NCI-H1105 treated with DMSO at 0.1 percent for 48 hours (cell line): Measurements from ENCODE around the gene CPPED1.
"Not testable (repeated sequence)": the region's sequence is repeated elsewhere in the genome, so short reads cannot be mapped to it uniquely, and the experiment has no call there.

Experiments used
- DNase-seq: peaks from one replicate; lab custom pipeline; 2025; lab: John Stamatoyannopoulos, UW

Gene CPPED1

GRCh38 chr16:12766853-12767252 is 36.8 kb downstream of the CPPED1 start:
- no peak for DNase-seq

DNA sequence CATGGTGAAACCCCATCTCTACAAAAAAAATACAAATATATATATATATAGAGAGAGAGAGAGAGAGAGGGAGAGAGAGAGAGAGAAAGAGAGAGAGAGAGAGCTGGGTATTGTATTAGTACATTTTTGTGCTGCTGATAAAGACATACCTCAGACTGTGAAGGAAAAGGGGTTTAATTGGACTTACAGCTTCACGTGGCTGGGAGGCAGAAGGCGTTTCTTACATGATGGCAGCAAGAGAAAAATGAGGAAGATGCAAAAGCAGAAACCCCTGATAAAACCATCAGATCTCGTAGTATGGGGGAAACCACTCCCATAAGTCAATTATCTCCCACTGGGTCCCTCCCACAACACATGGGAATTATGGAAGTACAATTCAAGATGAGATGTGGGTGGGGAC is 37.5 kb downstream of the CPPED1 start:
- not testable (repeated sequence) for DNase-seq

DNA sequence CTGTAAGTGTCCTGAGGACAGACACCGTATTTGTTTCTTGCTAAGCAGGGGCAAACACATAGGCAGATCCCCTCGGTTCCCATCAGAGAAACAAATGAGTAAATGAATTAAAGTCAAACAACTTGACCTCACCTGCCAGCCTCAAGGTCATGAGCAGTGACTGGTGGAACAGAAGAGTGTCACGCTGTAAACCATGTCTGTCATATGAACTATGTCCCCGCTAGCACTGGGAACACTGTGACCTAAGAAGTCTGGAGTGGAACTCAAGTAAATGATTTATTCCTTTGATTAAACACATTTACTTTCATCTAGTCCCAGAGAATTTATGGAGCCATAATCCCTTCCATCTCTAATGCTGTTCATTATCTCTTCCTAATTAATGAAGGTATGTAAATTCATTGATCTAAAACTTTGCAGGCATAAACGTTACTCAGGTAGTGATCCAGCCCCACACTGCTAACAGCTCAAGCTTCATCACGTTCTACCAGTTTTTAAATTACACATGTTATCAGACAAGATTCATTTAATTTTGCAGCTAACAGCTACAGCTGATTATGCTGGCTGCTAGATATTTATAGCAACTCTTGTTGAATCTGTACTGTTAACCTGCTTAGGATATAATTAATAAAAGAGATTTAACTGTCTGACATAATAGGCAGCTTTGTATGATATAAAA is 38.7 kb downstream of the CPPED1 start:
- no peak for DNase-seq

DNA sequence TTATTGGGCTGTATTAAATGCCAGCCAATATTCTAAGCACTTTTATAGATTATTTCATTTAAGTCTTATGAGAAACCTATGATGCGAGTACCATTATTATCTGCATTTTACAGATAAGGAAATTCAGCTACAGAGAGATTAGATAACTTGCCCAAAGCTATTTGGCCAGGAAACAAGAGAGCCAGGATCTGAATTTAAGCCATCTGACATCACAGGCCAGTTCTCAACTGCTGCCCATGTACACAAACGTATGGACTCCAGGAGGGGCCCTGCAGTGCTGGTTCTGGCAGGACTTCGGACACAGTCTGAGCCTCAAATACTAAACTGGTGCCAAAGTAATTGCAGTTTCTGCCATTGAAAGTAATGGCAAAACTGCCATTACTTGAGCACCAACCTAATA is 40.2 kb downstream of the CPPED1 start:
- DNase-seq = no peak

- no peak for DNase-seq
Measured at GRCh38 chr16:12760819-12761611, 42.7 kb downstream of the CPPED1 start.

DNA sequence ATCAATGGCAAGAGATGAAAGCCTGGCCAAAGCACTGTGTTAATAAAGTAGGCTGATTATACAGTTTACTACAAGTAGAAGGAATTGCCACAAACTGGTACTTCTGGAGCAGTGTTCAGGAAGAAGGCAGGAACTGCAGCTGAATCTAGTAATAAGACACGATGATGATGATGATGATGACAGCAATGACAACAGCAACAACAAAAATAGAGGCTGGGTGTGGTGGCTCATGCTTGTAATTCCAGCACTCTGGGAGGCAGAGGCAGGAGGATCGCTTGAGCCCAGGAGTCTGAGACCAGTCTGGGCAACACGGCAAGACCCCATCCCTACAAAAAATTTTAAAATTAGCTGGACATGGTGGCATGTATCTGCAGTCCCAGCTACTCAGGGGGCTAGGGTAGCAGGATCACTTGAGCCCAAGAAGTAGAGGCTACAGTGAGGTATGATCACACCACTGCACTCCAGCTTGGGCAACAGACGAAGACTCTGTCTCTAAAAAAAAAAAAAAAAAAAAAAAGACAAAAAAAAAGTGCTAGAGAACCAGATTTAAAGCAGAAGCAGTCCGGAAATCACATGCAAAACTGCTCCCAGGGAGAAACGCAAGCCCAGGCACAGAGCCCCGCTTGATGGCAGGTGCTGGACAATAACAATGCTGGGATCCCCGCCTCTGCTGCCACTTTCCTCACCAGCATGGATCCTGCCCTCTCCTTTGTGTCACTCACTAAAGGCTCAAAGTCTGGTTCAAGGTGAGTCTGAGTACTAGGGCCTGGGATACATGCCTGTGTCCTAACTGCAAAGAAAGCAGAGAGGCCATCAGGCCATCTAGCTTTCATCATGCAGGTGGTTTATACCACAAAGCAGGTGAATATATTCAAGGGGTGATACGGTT is 44.8 kb downstream of the CPPED1 start:
- DNase-seq = no peak

DNA sequence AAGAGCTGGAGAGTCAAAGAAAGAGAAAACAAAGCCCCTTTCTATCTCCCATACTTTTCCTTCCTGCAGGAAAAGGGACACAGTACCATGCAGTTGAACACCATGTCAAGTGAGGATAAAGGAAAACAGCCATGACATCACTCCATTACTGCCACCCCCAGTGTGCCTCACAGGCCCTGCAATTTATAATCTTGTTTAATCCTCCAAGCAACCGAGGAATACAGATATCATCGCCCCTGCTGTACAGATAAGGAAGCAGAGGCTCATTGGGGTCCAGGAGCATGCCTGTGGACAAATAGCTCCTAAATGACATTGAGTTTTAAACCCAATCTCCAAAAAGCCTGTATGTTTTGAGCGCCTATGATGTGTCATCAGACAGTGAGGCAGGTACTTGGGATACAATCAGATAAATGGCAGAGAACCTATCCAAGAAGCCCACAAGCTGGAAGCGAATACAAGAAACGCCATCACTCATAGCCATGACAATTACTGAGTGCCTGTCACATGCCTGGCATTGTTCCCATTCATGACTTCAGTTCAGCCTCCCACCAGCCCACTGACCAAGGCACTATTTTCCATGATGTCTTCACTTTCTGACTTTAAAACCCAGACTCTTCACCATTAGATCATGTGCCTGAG is 45.5 kb downstream of the CPPED1 start:
- DNase-seq = no peak

- no peak for DNase-seq
Measured at GRCh38 chr16:12757546-12757945, 46.1 kb downstream of the CPPED1 start.

DNA sequence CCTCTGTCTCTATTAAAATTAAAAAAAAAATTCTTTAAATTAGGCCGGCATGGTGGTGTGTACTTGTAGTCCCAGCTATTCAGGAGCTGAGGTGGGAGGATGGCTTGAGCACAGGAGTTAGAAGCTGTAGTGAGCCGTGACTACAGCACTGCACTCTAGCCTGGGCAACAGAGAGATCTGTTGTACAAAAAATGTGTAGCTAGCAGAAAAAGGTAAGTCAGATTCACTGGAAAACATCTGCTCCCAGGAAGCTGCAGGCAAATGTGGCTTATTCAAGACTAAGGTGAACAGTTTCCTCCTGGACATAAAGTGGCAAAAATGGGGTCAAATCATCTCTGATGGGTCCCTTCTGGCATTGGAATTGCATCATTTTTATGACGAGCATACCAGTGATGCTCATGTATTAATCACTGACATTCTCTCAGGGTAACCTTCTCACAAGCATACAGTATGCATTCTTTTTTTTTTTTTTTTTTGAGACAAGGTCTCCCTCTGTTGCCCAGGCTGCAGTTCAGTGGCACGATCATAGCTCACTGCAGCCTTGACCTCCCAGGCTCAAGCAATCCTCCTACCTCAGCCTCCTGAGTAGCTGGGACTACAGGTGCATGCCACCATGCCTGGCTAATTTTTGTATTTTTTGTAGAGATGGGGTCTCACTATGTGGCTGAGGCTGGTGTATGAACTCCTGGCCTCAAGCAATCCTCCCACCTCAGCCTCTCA is 48.7 kb downstream of the CPPED1 start:
- no peak for DNase-seq

GRCh38 chr16:12753203-12754023 is 50.3 kb downstream of the CPPED1 start:
- DNase-seq = no peak

DNA sequence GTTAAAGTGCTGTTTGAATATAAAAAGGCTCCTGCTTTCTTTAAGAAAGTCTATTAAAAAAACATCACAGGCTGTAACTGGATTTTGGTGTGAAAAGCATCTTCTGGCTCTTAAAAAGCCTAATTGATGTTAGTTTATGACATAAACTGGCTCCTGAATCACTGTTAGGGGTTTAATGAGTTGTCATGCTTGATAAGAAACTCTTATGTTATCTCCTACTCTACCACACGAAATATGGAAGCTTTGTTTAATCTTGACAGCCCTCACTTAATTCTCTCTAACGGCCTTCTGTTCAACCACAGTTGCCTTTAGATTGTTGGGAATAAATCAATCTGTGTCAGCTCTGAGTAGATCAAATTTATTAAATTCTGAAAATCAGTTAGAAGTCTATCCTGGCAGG is 51.5 kb downstream of the CPPED1 start:
- DNase-seq = no peak

- no peak for DNase-seq
Measured at GRCh38 chr16:12750554-12750918, 53.2 kb downstream of the CPPED1 start.

- DNase-seq = no peak
Measured at GRCh38 chr16:12749076-12749475, 54.6 kb downstream of the CPPED1 start.

- DNase-seq = no peak
Measured at GRCh38 chr16:12747827-12748226, 55.9 kb downstream of the CPPED1 start.

DNA sequence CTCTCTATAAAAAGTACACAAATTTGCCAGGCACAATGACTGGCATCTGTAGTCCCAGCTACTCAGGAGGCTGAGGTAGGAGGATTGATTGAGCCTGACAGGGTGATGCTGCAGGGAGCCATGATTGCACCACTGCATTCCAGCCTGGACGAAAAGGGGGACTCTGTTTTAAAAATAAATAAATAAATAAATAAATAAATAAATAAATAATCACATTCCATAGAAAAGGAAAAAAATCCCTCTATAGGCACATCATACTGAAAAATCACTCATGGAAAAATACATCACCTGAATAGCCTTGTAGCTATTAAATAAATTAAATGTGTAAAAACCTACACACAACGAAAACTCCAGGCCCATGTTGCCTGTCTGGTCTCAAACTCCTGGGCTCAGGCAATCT is 56.4 kb downstream of the CPPED1 start:
- no peak for DNase-seq

DNA sequence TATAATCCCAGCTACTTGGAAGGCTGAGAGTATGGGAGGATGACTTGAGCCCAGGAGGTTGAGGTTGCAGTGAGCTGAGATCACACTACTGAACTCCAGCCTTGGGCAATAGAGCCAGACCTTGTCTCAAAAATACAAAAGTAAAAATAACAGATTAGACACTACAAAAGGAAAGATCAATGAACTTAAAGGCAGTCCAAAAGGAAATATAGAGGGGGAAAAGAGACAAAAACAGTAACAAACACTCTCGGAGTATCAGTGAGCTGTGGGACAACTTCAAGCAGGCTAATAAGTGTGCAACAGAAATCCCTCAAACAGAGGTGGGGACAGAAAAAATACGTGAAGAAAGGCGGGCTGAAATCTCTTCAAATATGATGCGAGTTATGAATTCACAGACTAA is 58.8 kb downstream of the CPPED1 start:
- DNase-seq = no peak

DNA sequence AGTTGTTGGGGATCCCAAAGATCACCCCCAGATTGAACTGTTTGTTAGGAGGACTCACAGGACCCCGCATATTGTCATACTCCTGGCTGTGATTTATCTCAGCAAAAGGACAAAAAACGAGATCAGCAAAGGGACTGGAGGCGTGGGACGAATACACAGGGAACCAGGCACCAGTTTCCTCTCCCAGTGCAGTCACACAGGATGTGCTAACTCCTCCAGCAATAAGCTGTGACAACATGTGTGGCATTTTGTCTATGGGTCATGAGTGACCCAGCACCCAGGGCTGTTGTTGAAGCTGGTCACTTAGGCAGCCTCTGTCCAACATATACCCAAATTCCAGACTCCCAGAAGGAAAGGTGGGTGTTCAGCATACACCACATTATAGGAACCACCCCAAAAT is 60.9 kb downstream of the CPPED1 start:
- DNase-seq = no peak

DNA sequence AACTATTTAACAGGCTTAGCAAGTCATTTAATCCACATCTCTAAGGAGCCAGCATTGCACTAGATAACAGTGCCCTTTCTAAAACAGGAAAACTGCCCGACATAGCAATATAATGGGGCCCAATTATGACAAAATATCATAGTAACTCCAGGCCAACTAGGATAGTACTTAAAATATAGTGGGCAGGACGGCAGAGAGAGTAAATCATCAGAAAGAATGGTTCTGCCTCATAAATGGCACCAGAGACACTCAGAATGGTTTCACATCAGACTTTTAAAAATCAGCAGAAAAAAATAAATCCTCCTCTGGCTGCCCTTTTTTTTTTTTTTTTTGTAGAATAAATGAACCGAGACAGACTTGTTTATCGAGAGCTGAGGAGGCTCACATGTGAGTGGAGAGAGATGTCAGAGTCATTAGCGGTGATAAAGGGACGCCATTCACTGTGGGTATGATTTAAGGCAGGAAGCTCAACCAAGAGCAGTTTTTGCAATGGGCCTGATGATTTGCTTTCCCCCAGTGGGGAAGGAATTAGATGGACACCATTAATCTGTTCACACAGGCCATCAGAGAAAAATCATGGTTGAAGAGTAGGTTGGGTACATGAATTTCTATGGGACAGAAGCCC is 62.6 kb downstream of the CPPED1 start:
- DNase-seq = no peak

GRCh38 chr16:12739738-12740137 is 63.9 kb downstream of the CPPED1 start:
- DNase-seq = no peak

DNA sequence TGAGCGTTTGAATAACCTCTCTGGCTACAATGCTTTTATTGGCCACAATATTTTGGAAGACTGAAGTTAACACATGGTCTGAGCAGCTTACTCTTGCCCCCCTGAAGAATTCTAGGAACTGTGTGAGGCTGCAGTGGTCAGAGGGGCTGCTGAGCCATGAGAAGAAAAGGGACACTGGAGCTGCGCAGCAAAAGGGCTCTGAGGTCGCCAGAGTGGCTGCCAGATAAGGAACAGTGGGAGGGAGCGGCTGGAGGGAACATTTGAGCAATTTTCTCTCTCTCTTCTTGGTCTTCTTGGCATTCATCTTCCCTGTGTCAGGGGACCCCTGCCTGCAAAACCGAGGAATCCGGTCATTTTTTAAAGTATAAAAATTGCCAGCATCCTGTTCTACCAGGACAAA is 66.1 kb downstream of the CPPED1 start:
- DNase-seq = no peak
